HEK293 (cell line): ENCODE measurements around the gene ARID3B.

Source experiments
- KLF1 ChIP-seq: fragments of 450-650 bp; formaldehyde crosslinking; IDR thresholded peaks from 2 replicates; pipeline ENCODE4 v1.5.1; 2016; ENCODE audit warnings: missing biosample characterization, missing genetic modification characterization
- ZNF184 ChIP-seq: fragments of 450-650 bp; IDR thresholded peaks from 2 replicates; pipeline ENCODE4 v1.5.1; 2018; ENCODE audit warnings: missing biosample characterization, mild to moderate bottlenecking, missing genetic modification characterization
- ZNF416 ChIP-seq: fragments of 450-650 bp; formaldehyde crosslinking; IDR thresholded peaks from 2 replicates; pipeline ENCODE4 v1.5.1; 2016; ENCODE audit warnings: missing biosample characterization, missing genetic modification characterization
- ZNF426 ChIP-seq: fragments of 450-650 bp; formaldehyde crosslinking; IDR thresholded peaks from 2 replicates; pipeline ENCODE4 v1.5.1; 2017; ENCODE audit warnings: missing biosample characterization, missing genetic modification characterization, mild to moderate bottlenecking, inconsistent platforms, moderate library complexity
- ZNF530 ChIP-seq: fragments of 450-650 bp; formaldehyde crosslinking; IDR thresholded peaks from 2 replicates; pipeline ENCODE4 v1.5.1; 2016; ENCODE audit warnings: low read depth, missing biosample characterization, missing genetic modification characterization
- ZNF664 ChIP-seq: fragments of 450-650 bp; formaldehyde crosslinking; IDR thresholded peaks from 2 replicates; pipeline ENCODE4 v1.5.1; 2016; ENCODE audit warnings: missing biosample characterization, missing genetic modification characterization
- ZNF701 ChIP-seq: fragments of 450-650 bp; formaldehyde crosslinking; IDR thresholded peaks from 2 replicates; pipeline ENCODE4 v1.5.1; 2016; ENCODE audit warnings: missing biosample characterization, missing genetic modification characterization
- ZNF776 ChIP-seq: fragments of 450-650 bp; formaldehyde crosslinking; IDR thresholded peaks from 2 replicates; pipeline ENCODE4 v1.5.0; 2017; ENCODE audit warnings: missing biosample characterization, missing genetic modification characterization, borderline replicate concordance
- TF ChIP-seq, protein P1 (sequence below): fragments of 450-650 bp; formaldehyde crosslinking; IDR thresholded peaks from 2 replicates; pipeline ENCODE4 v1.5.1; 2016; ENCODE audit warnings: missing biosample characterization, missing genetic modification characterization
- TF ChIP-seq, protein P2 (sequence below): fragments of 450-650 bp; formaldehyde crosslinking; IDR thresholded peaks from 2 replicates; pipeline ENCODE4 v1.5.1; 2016; ENCODE audit warnings: missing biosample characterization, missing genetic modification characterization
- TF ChIP-seq, protein P3 (sequence below): fragments of 450-650 bp; formaldehyde crosslinking; IDR thresholded peaks from 2 replicates; pipeline ENCODE4 v1.5.1; 2016; ENCODE audit warnings: missing biosample characterization, missing genetic modification characterization

DNA sequence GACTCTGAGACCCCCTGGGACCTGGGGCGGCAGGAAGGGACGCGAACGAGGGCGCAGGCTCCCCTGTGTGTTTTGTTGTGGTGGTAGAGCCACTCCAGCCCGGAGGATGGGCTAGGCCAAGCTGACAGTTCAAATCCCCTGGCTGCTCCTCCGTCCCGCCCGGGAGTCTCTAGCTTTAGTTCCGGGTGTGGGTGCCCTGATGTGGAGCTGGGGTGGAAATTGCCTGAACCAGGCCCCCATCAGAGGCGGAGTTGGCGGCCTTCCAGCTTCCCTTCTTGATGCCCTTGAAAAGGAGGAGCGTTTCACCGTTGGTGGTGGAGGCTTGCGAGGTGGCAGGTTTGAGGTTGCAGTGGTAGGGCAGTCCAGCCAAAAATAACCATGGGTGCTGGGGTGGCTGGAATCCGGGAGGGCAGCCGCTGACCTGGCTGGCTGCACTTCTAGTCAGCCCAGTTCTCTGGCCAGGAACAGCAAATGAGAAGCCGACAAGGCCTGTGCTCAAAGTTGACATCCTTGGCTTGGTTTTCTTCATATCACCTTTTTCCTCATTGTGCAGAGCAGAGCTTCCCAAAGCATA lies 75.4 kb downstream of the ARID3B start:
- TF ChIP-seq KLF1 (tag by site-specific recombination): no peak
- TF ChIP-seq ZNF530 (tag by site-specific recombination): no peak
- TF ChIP-seq, protein P1, sequence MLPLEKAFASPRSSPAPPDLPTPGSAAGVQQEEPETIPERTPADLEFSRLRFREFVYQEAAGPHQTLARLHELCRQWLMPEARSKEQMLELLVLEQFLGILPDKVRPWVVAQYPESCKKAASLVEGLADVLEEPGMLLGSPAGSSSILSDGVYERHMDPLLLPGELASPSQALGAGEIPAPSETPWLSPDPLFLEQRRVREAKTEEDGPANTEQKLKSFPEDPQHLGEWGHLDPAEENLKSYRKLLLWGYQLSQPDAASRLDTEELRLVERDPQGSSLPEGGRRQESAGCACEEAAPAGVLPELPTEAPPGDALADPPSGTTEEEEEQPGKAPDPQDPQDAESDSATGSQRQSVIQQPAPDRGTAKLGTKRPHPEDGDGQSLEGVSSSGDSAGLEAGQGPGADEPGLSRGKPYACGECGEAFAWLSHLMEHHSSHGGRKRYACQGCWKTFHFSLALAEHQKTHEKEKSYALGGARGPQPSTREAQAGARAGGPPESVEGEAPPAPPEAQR (tag by site-specific recombination): no peak
- TF ChIP-seq, protein P2, sequence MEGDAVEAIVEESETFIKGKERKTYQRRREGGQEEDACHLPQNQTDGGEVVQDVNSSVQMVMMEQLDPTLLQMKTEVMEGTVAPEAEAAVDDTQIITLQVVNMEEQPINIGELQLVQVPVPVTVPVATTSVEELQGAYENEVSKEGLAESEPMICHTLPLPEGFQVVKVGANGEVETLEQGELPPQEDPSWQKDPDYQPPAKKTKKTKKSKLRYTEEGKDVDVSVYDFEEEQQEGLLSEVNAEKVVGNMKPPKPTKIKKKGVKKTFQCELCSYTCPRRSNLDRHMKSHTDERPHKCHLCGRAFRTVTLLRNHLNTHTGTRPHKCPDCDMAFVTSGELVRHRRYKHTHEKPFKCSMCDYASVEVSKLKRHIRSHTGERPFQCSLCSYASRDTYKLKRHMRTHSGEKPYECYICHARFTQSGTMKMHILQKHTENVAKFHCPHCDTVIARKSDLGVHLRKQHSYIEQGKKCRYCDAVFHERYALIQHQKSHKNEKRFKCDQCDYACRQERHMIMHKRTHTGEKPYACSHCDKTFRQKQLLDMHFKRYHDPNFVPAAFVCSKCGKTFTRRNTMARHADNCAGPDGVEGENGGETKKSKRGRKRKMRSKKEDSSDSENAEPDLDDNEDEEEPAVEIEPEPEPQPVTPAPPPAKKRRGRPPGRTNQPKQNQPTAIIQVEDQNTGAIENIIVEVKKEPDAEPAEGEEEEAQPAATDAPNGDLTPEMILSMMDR (tag by site-specific recombination): no peak
- TF ChIP-seq ZNF426: no peak
- no peak for TF ChIP-seq ZNF776
- no peak for TF ChIP-seq ZNF664 (tag by site-specific recombination)
- no peak for TF ChIP-seq ZNF701 (tag by site-specific recombination)
- TF ChIP-seq, protein P3, sequence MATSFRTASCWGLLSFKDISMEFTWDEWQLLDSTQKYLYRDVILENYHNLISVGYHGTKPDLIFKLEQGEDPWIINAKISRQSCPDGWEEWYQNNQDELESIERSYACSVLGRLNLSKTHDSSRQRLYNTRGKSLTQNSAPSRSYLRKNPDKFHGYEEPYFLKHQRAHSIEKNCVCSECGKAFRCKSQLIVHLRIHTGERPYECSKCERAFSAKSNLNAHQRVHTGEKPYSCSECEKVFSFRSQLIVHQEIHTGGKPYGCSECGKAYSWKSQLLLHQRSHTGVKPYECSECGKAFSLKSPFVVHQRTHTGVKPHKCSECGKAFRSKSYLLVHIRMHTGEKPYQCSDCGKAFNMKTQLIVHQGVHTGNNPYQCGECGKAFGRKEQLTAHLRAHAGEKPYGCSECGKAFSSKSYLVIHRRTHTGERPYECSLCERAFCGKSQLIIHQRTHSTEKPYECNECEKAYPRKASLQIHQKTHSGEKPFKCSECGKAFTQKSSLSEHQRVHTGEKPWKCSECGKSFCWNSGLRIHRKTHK (tag by site-specific recombination): no peak
- TF ChIP-seq ZNF416 (tag by site-specific recombination): no peak
- no peak for TF ChIP-seq ZNF184
